ENCODE results near the gene PNPLA7.

The PNPLA7 gene

GRCh38 chr9:137435381-137435891 lies 114.8 kb downstream of the PNPLA7 start:
- DNase-seq = no peak

- peak; percentile 1 for DNase-seq
Observed at GRCh38 chr9:137434498-137435380, 115.5 kb downstream of the PNPLA7 start.

- peak; percentile 1 for DNase-seq
Observed at GRCh38 chr9:137433916-137434431, 116.2 kb downstream of the PNPLA7 start.

GRCh38 chr9:137433349-137433915 lies 116.8 kb downstream of the PNPLA7 start:
- no peak for DNase-seq

GRCh38 chr9:137432687-137433348 lies 117.4 kb downstream of the PNPLA7 start:
- peak; percentile 1 for DNase-seq

GRCh38 chr9:137431416-137431931 lies 118.7 kb downstream of the PNPLA7 start:
- peak; percentile 0 for DNase-seq

GRCh38 chr9:137430723-137431415 lies 119.3 kb downstream of the PNPLA7 start:
- DNase-seq = peak; percentile 5

GRCh38 chr9:137429974-137430722 lies 120.1 kb downstream of the PNPLA7 start:
- DNase-seq = no peak

- DNase-seq = no peak
Observed at GRCh38 chr9:137429546-137429890, 120.7 kb downstream of the PNPLA7 start.

GRCh38 chr9:137428841-137429545 lies 121.2 kb downstream of the PNPLA7 start:
- no peak for DNase-seq

- DNase-seq = no peak
Observed at GRCh38 chr9:137428311-137428630, 121.9 kb downstream of the PNPLA7 start.

- DNase-seq = no peak
Observed at GRCh38 chr9:137427454-137428310, 122.5 kb downstream of the PNPLA7 start.

- DNase-seq = no peak
Observed at GRCh38 chr9:137426018-137426681, 124.1 kb downstream of the PNPLA7 start.

- peak; percentile 61 for DNase-seq
Observed at GRCh38 chr9:137423514-137424291, 126.5 kb downstream of the PNPLA7 start.

- DNase-seq = peak; percentile 81
Observed at GRCh38 chr9:137422604-137423513, 127.3 kb downstream of the PNPLA7 start, which contains the start of the genes EXD3 and NOXA1. TSS of gene EXD3 (minus strand) at chr9:137423162. CDS start at chr9:137395357, 27,805 bp downstream. TSS of gene NOXA1 (plus strand) at chr9:137423393. CDS start at chr9:137423530, 137 bp downstream.

GRCh38 chr9:137421838-137422603 lies 128.2 kb downstream of the PNPLA7 start:
- no peak for DNase-seq
